Choroid plexus epithelial cell (primary cell): ENCODE data around the gene PJVK.

ENCODE experiments used
- DNase-seq: peaks from one replicate; pipeline ENCODE4 v3.0.0-alpha.2; 2010; ENCODE audit warnings: low read depth
- H3K4me3 ChIP-seq: 2 replicates; pipeline ENCODE4 v1.5.1; 2011; ENCODE audit warnings: low read depth, mild to moderate bottlenecking, control low read depth, low read length, moderate library complexity
- CTCF ChIP-seq: conservative IDR thresholded peaks from 2 replicates; pipeline ENCODE4 v1.5.1; 2011; ENCODE audit warnings: low read depth, mild to moderate bottlenecking, control low read depth, inconsistent platforms, low read length, moderate library complexity

Gene PJVK

DNA sequence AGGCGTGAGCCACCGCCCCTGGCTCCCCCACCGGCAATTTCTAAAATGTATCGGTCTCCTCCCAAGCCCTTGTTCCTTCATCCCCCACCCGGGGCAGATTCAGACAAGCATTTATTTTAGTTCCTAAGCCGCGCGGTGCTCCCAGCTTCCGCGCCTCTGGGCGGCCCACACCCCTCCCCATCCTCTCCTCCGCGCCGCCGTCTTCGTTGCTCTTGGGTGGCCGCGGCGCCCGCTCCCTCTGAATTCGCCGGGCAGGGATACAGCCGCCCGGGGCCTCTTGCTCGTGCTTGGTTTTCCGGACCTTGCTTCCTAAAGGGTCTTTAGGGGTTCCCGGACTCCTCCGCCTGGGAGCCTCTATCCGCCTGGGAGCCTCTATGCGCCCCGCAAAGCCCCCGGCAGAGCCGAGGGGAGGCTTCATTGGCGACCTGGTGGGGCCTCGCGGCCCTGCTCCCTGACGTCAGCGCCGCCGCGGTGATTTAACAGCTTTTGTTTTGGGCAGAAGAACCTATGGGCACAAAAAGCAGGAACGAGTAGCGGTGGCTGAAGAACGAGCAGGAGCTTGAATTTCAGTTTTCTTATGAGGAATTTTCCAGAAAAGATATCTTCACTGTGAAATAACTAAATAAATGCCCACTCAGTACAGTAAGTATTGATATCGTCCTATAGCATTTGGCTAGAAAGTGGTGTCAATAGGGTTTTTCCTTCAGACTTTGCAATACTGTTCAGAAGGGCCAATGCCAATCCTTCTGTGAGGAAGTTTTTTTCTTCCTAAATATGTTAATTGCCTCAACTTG is 37.5 kb upstream of the PJVK start:
- peak overlapping the region; percentile 73 for H3K4me3 ChIP-seq
- DNase-seq = peak; percentile 74
- no peak for TF ChIP-seq CTCF

- peak; percentile 98 for DNase-seq
- peak; percentile 97 for TF ChIP-seq CTCF
- H3K4me3 ChIP-seq = peak overlapping the region; percentile 73
These were observed 36.6 kb upstream of the PJVK start for GRCh38 chr2:178414266-178415247.

- H3K4me3 ChIP-seq = no peak overlapping the region
- no peak for TF ChIP-seq CTCF
- DNase-seq = no peak
These were observed 35.2 kb upstream of the PJVK start for GRCh38 chr2:178415979-178416378.

DNA sequence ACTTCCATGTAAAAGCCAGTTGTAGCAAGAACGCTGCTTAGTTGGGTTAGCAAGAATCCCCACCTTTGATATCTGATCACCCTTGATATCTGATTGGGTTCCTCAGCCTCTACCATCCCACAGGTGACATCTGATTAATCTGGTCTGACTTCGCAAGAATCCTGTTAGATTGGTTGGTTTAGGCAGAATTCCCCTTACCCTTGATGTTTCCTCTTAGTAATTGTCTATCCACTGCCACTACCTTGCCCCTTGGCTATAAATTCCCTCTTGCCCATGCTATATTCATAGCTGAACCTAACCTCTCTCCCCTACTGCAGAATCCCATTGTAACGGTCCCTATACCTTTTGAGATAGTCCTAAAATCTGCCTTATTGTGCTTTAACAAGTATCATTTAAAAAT is 33.3 kb upstream of the PJVK start:
- DNase-seq = no peak
- TF ChIP-seq CTCF = no peak
- H3K4me3 ChIP-seq = no peak overlapping the region

- DNase-seq = peak; percentile 45
- H3K4me3 ChIP-seq = no peak overlapping the region
- no peak for TF ChIP-seq CTCF
These were observed 32.8 kb upstream of the PJVK start for GRCh38 chr2:178418426-178418825.

DNA sequence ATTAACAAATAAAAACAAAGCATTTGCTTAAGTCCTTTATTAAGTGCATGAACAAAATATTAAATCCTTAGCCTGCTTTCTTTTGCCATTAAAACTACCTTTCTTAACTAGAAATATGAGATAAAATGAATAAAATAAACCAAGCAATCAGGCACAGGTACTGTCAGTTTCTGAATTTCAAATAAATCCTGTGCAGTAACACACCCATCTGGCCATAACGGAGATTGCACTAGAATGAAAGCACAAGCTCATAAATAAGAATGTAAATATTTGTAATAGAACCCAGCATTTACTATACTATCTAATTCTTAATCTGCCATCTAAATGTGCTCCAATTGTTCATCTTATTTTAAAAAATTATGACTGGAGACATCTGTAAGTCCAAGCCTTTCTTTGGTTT is 32.1 kb upstream of the PJVK start:
- peak; percentile 75 for DNase-seq
- TF ChIP-seq CTCF = peak; percentile 58
- H3K4me3 ChIP-seq = no peak overlapping the region
